Loucy (cell line): Measurements from ENCODE around the gene RBP2.
A peak's percentile ranks its signal among the peaks of the same experiment; 100 is the strongest.

ENCODE experiments used
- CTCF ChIP-seq: fragments of 200-600 bp; sonication (generic); conservative IDR thresholded peaks from 2 replicates; pipeline ENCODE4 v1.5.1; 2014; ENCODE audit warnings: mild to moderate bottlenecking, antibody characterized with exemption, low read length
- EZH2phosphoT487 ChIP-seq: fragments of 200-600 bp; IDR thresholded peaks from 2 replicates; pipeline ENCODE4 v1.6.1; 2018; ENCODE audit warnings: antibody characterized with exemption, mild to moderate bottlenecking, moderate library complexity, borderline replicate concordance

- TF ChIP-seq CTCF (peak; percentile 50), EZH2phosphoT487 (no peak)
Observed at GRCh38 chr3:139522421-139522820, 46.1 kb upstream of the RBP2 start.
